Suprapubic skin (tissue), 4 donors: Measurements from ENCODE around the gene PARG.
"Not testable (repeated sequence)": the region's sequence is repeated elsewhere in the genome, so short reads cannot be mapped to it uniquely, and the experiment has no call there.

Experiments
- POLR2A ChIP-seq, 2 donors: fragments of 450-650 bp; IDR thresholded peaks; one replicate each; pipeline ENCODE4 v1.6.1; 2017; ENCODE audit warnings: antibody characterized with exemption in 2 of 2, mild to moderate bottlenecking in 2 of 2, moderate library complexity in 2 of 2
- POLR2AphosphoS5 ChIP-seq, 3 donors: sonication (generic); formaldehyde crosslinking; IDR thresholded peaks; one replicate each; pipeline ENCODE4 v1.6.1; 2017; ENCODE audit warnings: antibody characterized with exemption in 3 of 3
- TF ChIP-seq, protein P1 (sequence below), 2 donors: fragments of 200-600 bp in 1 of 2; fragments of 450-650 bp in 1 of 2; sonication (generic) in 1 of 2; IDR thresholded peaks; one replicate each; pipeline ENCODE4 v1.5.1; 2016 to 2019; ENCODE audit warnings: antibody characterized with exemption in 2 of 2, mild to moderate bottlenecking in 1 of 2, moderate library complexity in 1 of 2

DNA sequence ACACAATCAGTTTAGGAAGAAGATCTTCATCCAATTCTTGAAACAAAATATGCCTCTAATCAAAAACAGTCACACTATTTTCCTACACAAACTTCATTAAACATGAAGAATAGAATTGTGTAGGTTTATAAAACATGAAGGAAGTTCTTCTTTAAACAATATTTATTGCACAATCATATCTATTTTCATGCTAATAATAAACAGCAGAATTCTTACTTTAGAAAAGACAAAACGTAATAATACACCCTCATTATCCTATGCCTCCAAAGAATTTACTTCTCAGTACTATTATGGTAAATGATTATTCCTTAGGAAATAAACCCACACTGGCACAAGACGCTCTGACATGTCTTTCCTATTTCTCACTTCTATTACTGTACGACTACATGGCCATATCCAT is 41.4 kb downstream of the PARG start:
- TF ChIP-seq POLR2A, POLR2AphosphoS5 (IDR thresholded peaks at IDR 0.05): not testable (repeated sequence)
- TF ChIP-seq, protein P1, sequence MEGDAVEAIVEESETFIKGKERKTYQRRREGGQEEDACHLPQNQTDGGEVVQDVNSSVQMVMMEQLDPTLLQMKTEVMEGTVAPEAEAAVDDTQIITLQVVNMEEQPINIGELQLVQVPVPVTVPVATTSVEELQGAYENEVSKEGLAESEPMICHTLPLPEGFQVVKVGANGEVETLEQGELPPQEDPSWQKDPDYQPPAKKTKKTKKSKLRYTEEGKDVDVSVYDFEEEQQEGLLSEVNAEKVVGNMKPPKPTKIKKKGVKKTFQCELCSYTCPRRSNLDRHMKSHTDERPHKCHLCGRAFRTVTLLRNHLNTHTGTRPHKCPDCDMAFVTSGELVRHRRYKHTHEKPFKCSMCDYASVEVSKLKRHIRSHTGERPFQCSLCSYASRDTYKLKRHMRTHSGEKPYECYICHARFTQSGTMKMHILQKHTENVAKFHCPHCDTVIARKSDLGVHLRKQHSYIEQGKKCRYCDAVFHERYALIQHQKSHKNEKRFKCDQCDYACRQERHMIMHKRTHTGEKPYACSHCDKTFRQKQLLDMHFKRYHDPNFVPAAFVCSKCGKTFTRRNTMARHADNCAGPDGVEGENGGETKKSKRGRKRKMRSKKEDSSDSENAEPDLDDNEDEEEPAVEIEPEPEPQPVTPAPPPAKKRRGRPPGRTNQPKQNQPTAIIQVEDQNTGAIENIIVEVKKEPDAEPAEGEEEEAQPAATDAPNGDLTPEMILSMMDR (IDR thresholded peaks at IDR 0.05): not testable (repeated sequence)
